ENCODE measurements around the gene DEXI.

DNA sequence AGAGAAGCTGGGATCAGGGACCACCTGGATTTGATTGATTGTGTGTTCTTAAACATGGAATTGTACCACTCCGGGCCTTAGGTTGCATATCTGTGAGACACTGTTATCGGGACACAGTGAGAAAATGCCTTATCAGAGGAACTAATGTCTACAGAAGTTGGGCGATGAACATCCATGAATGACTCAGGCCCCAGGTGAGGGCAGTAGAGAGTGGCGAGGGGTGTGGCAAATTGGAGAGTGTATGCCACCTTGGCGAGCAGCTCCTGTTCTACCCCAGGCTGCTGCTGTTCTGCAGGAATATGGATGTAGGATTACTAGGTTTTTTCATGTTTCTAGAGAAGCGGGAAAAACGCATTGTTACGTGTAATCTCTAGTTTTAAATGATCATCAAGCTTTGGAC is 40.9 kb upstream of the DEXI start:
- TF ChIP-seq, protein P1, sequence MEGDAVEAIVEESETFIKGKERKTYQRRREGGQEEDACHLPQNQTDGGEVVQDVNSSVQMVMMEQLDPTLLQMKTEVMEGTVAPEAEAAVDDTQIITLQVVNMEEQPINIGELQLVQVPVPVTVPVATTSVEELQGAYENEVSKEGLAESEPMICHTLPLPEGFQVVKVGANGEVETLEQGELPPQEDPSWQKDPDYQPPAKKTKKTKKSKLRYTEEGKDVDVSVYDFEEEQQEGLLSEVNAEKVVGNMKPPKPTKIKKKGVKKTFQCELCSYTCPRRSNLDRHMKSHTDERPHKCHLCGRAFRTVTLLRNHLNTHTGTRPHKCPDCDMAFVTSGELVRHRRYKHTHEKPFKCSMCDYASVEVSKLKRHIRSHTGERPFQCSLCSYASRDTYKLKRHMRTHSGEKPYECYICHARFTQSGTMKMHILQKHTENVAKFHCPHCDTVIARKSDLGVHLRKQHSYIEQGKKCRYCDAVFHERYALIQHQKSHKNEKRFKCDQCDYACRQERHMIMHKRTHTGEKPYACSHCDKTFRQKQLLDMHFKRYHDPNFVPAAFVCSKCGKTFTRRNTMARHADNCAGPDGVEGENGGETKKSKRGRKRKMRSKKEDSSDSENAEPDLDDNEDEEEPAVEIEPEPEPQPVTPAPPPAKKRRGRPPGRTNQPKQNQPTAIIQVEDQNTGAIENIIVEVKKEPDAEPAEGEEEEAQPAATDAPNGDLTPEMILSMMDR (IDR thresholded peaks at IDR 0.05), result no peak
- TF ChIP-seq POLR2A (IDR thresholded peaks at IDR 0.05; ENCODE audit: low read depth), result no peak
- no peak for TF ChIP-seq EP300 (IDR thresholded peaks at IDR 0.05)
- TF ChIP-seq POLR2AphosphoS5 (IDR thresholded peaks at IDR 0.05), result no peak

All from esophagus muscularis mucosa (tissue), 4 donors.